Sigmoid colon (tissue), 7 donors: ENCODE results near the gene COQ10B. TPM values are rescaled to one million over a fixed set of nuclear protein-coding genes. Genes with fewer than 3 reads are reported as not detected.

Experiments
- DNase-seq: peaks from one replicate; pipeline ENCODE4 v3.0.0-alpha.2; 2019
- H3K27ac ChIP-seq, 4 donors: fragments of 200-600 bp; sonication (generic); one replicate each; pipeline ENCODE4 v1.5.1; 2016 to 2019; ENCODE audit warnings: mild to moderate bottlenecking in 1 of 4
- H3K27me3 ChIP-seq, 3 donors: fragments of 200-600 bp; sonication (generic); one replicate each; pipeline ENCODE4 v1.5.1; 2019; ENCODE audit warnings: mild to moderate bottlenecking in 1 of 3
- H3K36me3 ChIP-seq, 4 donors: fragments of 200-600 bp; sonication (generic); one replicate each; pipeline ENCODE4 v1.5.1; 2016 to 2019
- H3K4me1 ChIP-seq, 4 donors: fragments of 200-600 bp; sonication (generic); one replicate each; pipeline ENCODE4 v1.5.1; 2017 to 2019
- H3K4me3 ChIP-seq, 4 donors: fragments of 200-600 bp; sonication (generic); one replicate each; pipeline ENCODE4 v1.5.1; 2017 to 2019; ENCODE audit warnings: mild to moderate bottlenecking in 2 of 4, moderate library complexity in 1 of 4
- H3K9me3 ChIP-seq, 4 donors: fragments of 200-600 bp in 3 of 4; sonication (generic) in 3 of 4; one replicate each; pipeline versions ENCODE4 v1.5.1 to v1.6.1; 2013 to 2019
- EP300 ChIP-seq, 4 donors: sonication (generic); formaldehyde crosslinking; IDR thresholded peaks; one replicate each; pipeline ENCODE4 v1.6.1; 2017; ENCODE audit warnings: antibody characterized with exemption in 4 of 4
- POLR2A ChIP-seq, 2 donors: fragments of 450-650 bp; IDR thresholded peaks; one replicate each; pipeline ENCODE4 v1.6.1; 2016; ENCODE audit warnings: antibody characterized with exemption in 2 of 2, mild to moderate bottlenecking in 2 of 2, moderate library complexity in 2 of 2
- POLR2AphosphoS5 ChIP-seq, 4 donors: sonication (generic); formaldehyde crosslinking; IDR thresholded peaks; one replicate each; pipeline ENCODE4 v1.6.1; 2017; ENCODE audit warnings: antibody characterized with exemption in 4 of 4
- WGBS, 2 donors: extraction: QIAGEN DNeasy Blood & Tissue Kit; methylation state at CpG; one replicate each; pipeline ENCODE4 v1.1.7; 2013; 5-methylcytosine and 5-hydroxymethylcytosine counted together
- intact Hi-C: fragments of 100-400 bp; cut with DNase I; formaldehyde crosslinking; loops from one replicate; pipeline ENCODE4 v1.15.1; 2023
- polyA plus RNA-seq, 3 donors: library from polyadenylated mRNA; stranded (reverse); fragments of 200-250 nt; gene quantifications; one replicate each; pipeline ENCODE4 v1.2.3, GENCODE V29; 2013
- total RNA-seq, 4 donors: library from RNA; depleted of rRNA; stranded (reverse); fragments of >200 nt; gene quantifications; one replicate each; pipeline ENCODE4 v1.1.0, GENCODE V29; 2016
- TF ChIP-seq, protein P1 (sequence below), 4 experiments: fragments of 450-650 bp in 3 of 4; fragments of 200-600 bp in 1 of 4; IDR thresholded peaks; one replicate each; pipeline ENCODE4 v1.5.1; 2016 to 2019; ENCODE audit warnings: antibody characterized with exemption in 4 of 4, mild to moderate bottlenecking in 3 of 4, moderate library complexity in 2 of 4
- donor health status: healthy with polysubstance abuse.
- donor health status: Bipolar disorder and iron deficiency.
- donor health status: healthy.

Gene COQ10B
- total and polyA plus RNA-seq, 7 donors, result 15.1 to 77.9 (median 35.0) TPM

DNA sequence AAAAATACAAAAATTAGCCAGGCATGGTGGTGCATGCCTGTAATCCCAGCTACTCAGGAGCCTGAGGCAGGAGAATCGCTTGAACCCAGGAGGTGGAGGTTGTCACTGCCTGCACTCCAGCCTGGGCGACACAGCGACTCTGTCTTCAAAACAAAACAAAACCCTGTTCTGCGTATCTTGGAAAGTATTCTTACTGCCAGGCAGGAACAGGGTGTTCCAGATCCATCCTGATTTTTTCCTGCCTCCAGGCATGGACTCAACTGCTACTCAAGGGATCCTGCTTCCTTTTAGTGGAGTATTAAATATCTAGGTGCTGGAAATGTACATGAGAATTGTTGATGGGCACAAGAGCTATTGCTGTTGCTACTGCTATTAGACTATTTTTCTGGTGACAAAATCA lies 34.0 kb downstream of the COQ10B start:
- H3K4me1 ChIP-seq, result no peaks in the 10 kb centered on the region
- intact Hi-C loops, result no loop called here
- H3K4me3 ChIP-seq, result no peak overlapping the region
- no peak overlapping the region for H3K27ac ChIP-seq
- 94 to 97% methylated on average over 4 of the region's 4 CpGs for WGBS, 2 donors
- H3K36me3 ChIP-seq, result peaks cover 45 to 84% (median 54%) of the 10 kb centered on the region in 4 donors
- TF ChIP-seq POLR2A (IDR thresholded peaks at IDR 0.05) (no peak), POLR2AphosphoS5 (IDR thresholded peaks at IDR 0.05) (no peak), EP300 (IDR thresholded peaks at IDR 0.05) (no peak)
- TF ChIP-seq, protein P1, sequence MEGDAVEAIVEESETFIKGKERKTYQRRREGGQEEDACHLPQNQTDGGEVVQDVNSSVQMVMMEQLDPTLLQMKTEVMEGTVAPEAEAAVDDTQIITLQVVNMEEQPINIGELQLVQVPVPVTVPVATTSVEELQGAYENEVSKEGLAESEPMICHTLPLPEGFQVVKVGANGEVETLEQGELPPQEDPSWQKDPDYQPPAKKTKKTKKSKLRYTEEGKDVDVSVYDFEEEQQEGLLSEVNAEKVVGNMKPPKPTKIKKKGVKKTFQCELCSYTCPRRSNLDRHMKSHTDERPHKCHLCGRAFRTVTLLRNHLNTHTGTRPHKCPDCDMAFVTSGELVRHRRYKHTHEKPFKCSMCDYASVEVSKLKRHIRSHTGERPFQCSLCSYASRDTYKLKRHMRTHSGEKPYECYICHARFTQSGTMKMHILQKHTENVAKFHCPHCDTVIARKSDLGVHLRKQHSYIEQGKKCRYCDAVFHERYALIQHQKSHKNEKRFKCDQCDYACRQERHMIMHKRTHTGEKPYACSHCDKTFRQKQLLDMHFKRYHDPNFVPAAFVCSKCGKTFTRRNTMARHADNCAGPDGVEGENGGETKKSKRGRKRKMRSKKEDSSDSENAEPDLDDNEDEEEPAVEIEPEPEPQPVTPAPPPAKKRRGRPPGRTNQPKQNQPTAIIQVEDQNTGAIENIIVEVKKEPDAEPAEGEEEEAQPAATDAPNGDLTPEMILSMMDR (IDR thresholded peaks at IDR 0.05), result no peak
- no peak for DNase-seq
- no peaks in the 10 kb centered on the region for H3K27me3 ChIP-seq
- peaks cover 0 to 7% (median 4%) of the 10 kb centered on the region in 4 donors for H3K9me3 ChIP-seq

DNA sequence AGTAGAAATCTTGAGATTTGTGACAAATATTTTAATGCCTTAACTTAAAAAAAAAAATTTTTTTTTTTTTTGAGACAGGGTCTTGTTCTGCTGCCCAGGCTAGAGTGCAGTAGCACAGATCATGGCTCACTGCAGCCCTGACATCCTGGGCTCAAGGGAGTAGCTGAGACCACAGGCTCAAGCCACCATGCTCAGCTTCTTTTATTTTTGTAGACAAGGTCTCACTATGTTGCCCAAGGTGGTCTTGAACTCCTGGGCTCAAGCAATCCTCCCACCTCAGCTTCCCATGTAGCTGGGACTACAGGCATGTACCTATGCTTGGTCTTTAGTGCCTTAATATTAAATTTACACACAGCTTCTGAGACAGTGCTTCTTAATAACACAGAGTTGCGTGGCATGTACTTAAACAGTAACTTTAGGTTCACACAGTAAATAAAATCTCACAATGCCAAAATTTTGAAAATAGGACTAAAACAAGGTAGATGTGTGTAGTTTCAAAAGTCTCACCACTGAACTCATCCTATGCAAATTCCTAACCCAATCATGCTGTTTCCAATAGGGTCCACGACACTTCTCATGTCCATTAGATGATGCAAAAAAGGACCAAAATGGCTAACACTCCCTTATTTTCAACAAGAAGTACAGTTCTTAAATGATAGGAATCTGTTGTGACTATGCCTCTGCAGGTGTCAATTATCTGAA lies 42.2 kb downstream of the COQ10B start:
- TF ChIP-seq EP300 (IDR thresholded peaks at IDR 0.05) (no peak), POLR2AphosphoS5 (IDR thresholded peaks at IDR 0.05) (no peak), POLR2A (IDR thresholded peaks at IDR 0.05) (no peak)
- TF ChIP-seq, protein P1 (IDR thresholded peaks at IDR 0.05), result no peak
- intact Hi-C loops, result loop anchor here (5.0 kb wide), 1 partner anchor 58 kb away; the partner anchor contains the start of gene SF3B1
- no peaks in the 10 kb centered on the region for H3K27me3 ChIP-seq
- H3K4me3 ChIP-seq, result no peak overlapping the region
- H3K27ac ChIP-seq, result no peak overlapping the region
- peaks cover 41 to 73% (median 53%) of the 10 kb centered on the region in 4 donors for H3K36me3 ChIP-seq
- no peaks in the 10 kb centered on the region for H3K9me3 ChIP-seq
- WGBS, 2 donors, result 87 to 90% methylated on average over 2 of the region's 2 CpGs
- DNase-seq, result no peak
- peaks cover 0 to 36% (median 28%) of the 10 kb centered on the region in 4 donors for H3K4me1 ChIP-seq

DNA sequence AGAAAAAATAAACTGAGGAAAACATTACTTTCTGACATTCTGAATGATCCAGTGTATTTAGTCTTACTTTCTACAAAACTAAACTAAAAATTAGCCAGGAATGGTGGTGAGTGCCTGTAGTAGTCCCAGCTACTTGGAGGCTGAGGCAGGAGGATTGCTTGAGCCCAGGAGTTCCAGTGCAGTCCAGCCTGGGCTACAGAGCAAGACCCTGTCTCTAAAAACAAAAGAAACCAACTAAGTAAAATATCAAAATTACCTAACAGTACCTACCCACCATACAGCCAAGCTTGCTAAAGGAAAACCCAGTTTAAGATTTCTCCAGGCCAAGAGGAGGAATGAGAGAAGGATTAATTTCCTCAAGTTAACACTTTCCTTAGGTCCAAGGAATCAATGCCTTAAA lies 43.3 kb downstream of the COQ10B start:
- Histone ChIP-seq H3K4me3 (no peak overlapping the region), H3K4me1 (peaks cover 0 to 42% (median 34%) of the 10 kb centered on the region in 4 donors), H3K36me3 (peaks cover 34 to 64% (median 43%) of the 10 kb centered on the region in 4 donors), H3K27ac (no peak overlapping the region), H3K27me3 (no peaks in the 10 kb centered on the region), H3K9me3 (no peaks in the 10 kb centered on the region)
- no peak for DNase-seq
- intact Hi-C loops, result loop anchor here (5.0 kb wide), 1 partner anchor 59 kb away; the partner anchor contains the start of gene SF3B1
- TF ChIP-seq, protein P1 (IDR thresholded peaks at IDR 0.05), result no peak
- TF ChIP-seq POLR2A (IDR thresholded peaks at IDR 0.05) (no peak), POLR2AphosphoS5 (IDR thresholded peaks at IDR 0.05) (no peak), EP300 (IDR thresholded peaks at IDR 0.05) (no peak)

DNA sequence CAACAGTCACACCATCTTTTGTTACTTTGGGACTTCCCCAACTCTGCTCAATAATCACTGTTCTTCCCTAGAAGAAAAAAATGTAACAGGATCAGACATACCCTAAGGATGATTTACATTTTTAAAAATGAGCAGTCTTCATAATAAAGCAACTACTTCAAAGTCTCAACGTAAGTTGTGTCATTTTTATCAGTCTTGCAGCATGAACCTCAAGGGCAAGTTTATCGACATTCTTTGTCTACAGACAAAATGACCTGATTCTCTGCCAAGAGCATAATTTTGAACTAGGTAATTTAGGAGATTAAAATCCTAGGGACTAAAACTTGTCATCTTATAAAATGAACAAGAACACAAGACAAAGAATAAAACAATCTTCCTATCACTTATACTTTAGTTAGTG lies 44.0 kb downstream of the COQ10B start:
- no peak overlapping the region for H3K27ac ChIP-seq
- H3K27me3 ChIP-seq, result no peaks in the 10 kb centered on the region
- WGBS, 2 donors, result 12 to 48% methylated on average over 2 of the region's 2 CpGs
- H3K4me1 ChIP-seq, result peaks cover 0 to 48% (median 40%) of the 10 kb centered on the region in 4 donors
- TF ChIP-seq POLR2AphosphoS5 (IDR thresholded peaks at IDR 0.05) (no peak), POLR2A (IDR thresholded peaks at IDR 0.05) (no peak), EP300 (IDR thresholded peaks at IDR 0.05) (no peak)
- TF ChIP-seq, protein P1 (IDR thresholded peaks at IDR 0.05), result no peak
- intact Hi-C loops, result loop anchor here (5.0 kb wide), 1 partner anchor 60 kb away; the partner anchor contains the start of gene SF3B1
- no peak for DNase-seq
- no peaks in the 10 kb centered on the region for H3K9me3 ChIP-seq
- no peak overlapping the region for H3K4me3 ChIP-seq
- H3K36me3 ChIP-seq, result peaks cover 28 to 64% (median 37%) of the 10 kb centered on the region in 4 donors
